GM23248 (cell line): ENCODE measurements around the gene AGFG1. TPM values are rescaled to one million over a fixed set of nuclear protein-coding genes. Genes with fewer than 3 reads are reported as not detected.
A peak's percentile ranks its signal among the peaks of the same experiment; 100 is the strongest.

ENCODE experiments used
- DNase-seq: peaks from one replicate; pipeline ENCODE4 v3.0.0-alpha.2; 2015
- H2AFZ ChIP-seq: fragments of 200-600 bp; sonication (generic); 2 replicates; pipeline ENCODE4 v1.6.1; 2016; ENCODE audit warnings: antibody characterized with exemption
- H3F3A ChIP-seq: fragments of 200-600 bp; sonication (generic); 2 replicates; pipeline ENCODE4 v1.6.1; 2016; ENCODE audit warnings: mild to moderate bottlenecking, antibody characterized with exemption, mixed run types; ENCODE audit not compliant: insufficient read depth
- H3K27ac ChIP-seq: fragments of 200-600 bp; sonication (generic); 2 replicates; pipeline ENCODE4 v1.5.1; 2016; ENCODE audit warnings: mild to moderate bottlenecking
- H3K27me3 ChIP-seq: fragments of 200-600 bp; sonication (generic); replicated peaks from 2 replicates; pipeline ENCODE4 v1.6.1; 2016; ENCODE audit warnings: mild to moderate bottlenecking; ENCODE audit not compliant: insufficient read depth
- H3K36me3 ChIP-seq: fragments of 200-600 bp; sonication (generic); 2 replicates; pipeline ENCODE4 v1.6.1; 2016; ENCODE audit warnings: low read depth, mild to moderate bottlenecking
- H3K4me1 ChIP-seq: fragments of 200-600 bp; sonication (generic); 2 replicates; pipeline ENCODE4 v1.6.1; 2016; ENCODE audit warnings: mild to moderate bottlenecking; ENCODE audit not compliant: insufficient read depth
- H3K4me2 ChIP-seq: fragments of 200-600 bp; sonication (generic); one replicate; pipeline ENCODE4 v1.6.1; 2016; ENCODE audit warnings: mild to moderate bottlenecking; ENCODE audit not compliant: unreplicated experiment
- H3K4me3 ChIP-seq: fragments of 200-600 bp; sonication (generic); 2 replicates; pipeline ENCODE4 v1.5.1; 2016; ENCODE audit warnings: mild to moderate bottlenecking
- H3K79me2 ChIP-seq: fragments of 200-600 bp; sonication (generic); 2 replicates; pipeline ENCODE4 v1.6.1; 2016; ENCODE audit warnings: mild to moderate bottlenecking; ENCODE audit not compliant: insufficient read depth
- H3K9ac ChIP-seq: fragments of 200-600 bp; sonication (generic); 2 replicates; pipeline ENCODE4 v1.6.1; 2016; ENCODE audit warnings: mild to moderate bottlenecking
- H3K9me2 ChIP-seq: fragments of 200-600 bp; sonication (generic); 2 replicates; pipeline ENCODE4 v1.6.1; 2016; ENCODE audit warnings: mixed run types, mild to moderate bottlenecking, moderate library complexity; ENCODE audit not compliant: insufficient read depth
- H3K9me3 ChIP-seq: fragments of 200-600 bp; sonication (generic); one replicate; pipeline ENCODE4 v1.6.1; 2017; ENCODE audit warnings: low read depth
- H4K20me1 ChIP-seq: fragments of 200-600 bp; sonication (generic); 2 replicates; pipeline ENCODE4 v1.6.0; 2016; ENCODE audit not compliant: insufficient read depth
- EZH2 ChIP-seq: fragments of 200-600 bp; sonication (generic); IDR thresholded peaks from 2 replicates; pipeline ENCODE4 v1.6.1; 2018; ENCODE audit warnings: antibody characterized with exemption, mild to moderate bottlenecking; ENCODE audit not compliant: insufficient read depth, poor library complexity, severe bottlenecking
- EZH2phosphoT487 ChIP-seq: fragments of 200-600 bp; sonication (generic); IDR thresholded peaks from 2 replicates; pipeline ENCODE4 v1.6.1; 2018; ENCODE audit warnings: antibody characterized with exemption, moderate library complexity, mild to moderate bottlenecking, low read depth; ENCODE audit not compliant: insufficient read depth
- WGBS, 2 experiments: methylation state at CpG; one replicate each; pipeline ENCODE4 v1.1.6; 2015 to 2017; ENCODE audit warnings: low lambda C conversion rate in 2 of 2, low coverage in 1 of 2; ENCODE audit errors: missing lambda C conversion rate in 2 of 2; 5-methylcytosine and 5-hydroxymethylcytosine counted together
- in situ Hi-C: fragments of 300-500 bp; cut with MboI; formaldehyde crosslinking; loops from 2 replicates; pipeline ENCODE4 v1.15.0; 2020
- polyA plus RNA-seq: library from polyadenylated mRNA; unstranded; fragments of >200 nt; fragmentation: Nextera tagmentation; extraction: Ambion mirVana; gene quantifications from 2 replicates; pipeline ENCODE4 v1.2.1, GENCODE V29; 2016
- total RNA-seq: library from RNA; depleted of rRNA; stranded (reverse); fragments of >200 nt; shearing (Covaris generic); gene quantifications from 2 replicates; pipeline ENCODE4 v1.2.3, GENCODE V29; 2014

The AGFG1 gene
- total and polyA plus RNA-seq, 2 experiments from 2014 or later = 16.5 to 144 TPM

GRCh38 chr2:227576110-227576509 is 104.2 kb downstream of the AGFG1 start:
- in situ Hi-C loops = no loop called here
- H3K4me1 ChIP-seq = no peaks in the 10 kb centered on the region
- no peak overlapping the region for H3K27ac ChIP-seq
- H3K4me3 ChIP-seq = no peak overlapping the region
- no peaks in the 10 kb centered on the region for H3K27me3 ChIP-seq
- H3K79me2 ChIP-seq = no peaks in the 10 kb centered on the region
- no peak overlapping the region for H3K9ac ChIP-seq
- no peaks in the 10 kb centered on the region for H3K9me3 ChIP-seq
- H3K4me2 ChIP-seq = no peak overlapping the region
- 0 out of 2 replicates have a peak, but pooled peaks cover 3% of the 10 kb centered on the region for H4K20me1 ChIP-seq
- peak; percentile 14 for DNase-seq
- no peaks in the 10 kb centered on the region for H3K9me2 ChIP-seq
- H3F3A ChIP-seq = peaks cover 28% of the 10 kb centered on the region
- TF ChIP-seq EZH2 (no peak), EZH2phosphoT487 (no peak)
- H3K36me3 ChIP-seq = no peaks in the 10 kb centered on the region
- no peak overlapping the region for H2AFZ ChIP-seq

GRCh38 chr2:227576812-227577211 is 104.9 kb downstream of the AGFG1 start:
- Histone ChIP-seq H3K9me3 (no peaks in the 10 kb centered on the region), H3K27ac (no peak overlapping the region), H3K9me2 (no peaks in the 10 kb centered on the region), H2AFZ (no peak overlapping the region), H3K9ac (no peak overlapping the region), H3K4me2 (no peak overlapping the region), H3K27me3 (no peaks in the 10 kb centered on the region), H3K79me2 (no peaks in the 10 kb centered on the region), H3K36me3 (no peaks in the 10 kb centered on the region), H3K4me1 (no peaks in the 10 kb centered on the region), H4K20me1 (0 out of 2 replicates have a peak, but pooled peaks cover 3% of the 10 kb centered on the region), H3K4me3 (no peak overlapping the region), H3F3A (peaks cover 21% of the 10 kb centered on the region)
- no peak for TF ChIP-seq EZH2phosphoT487
- no peak for TF ChIP-seq EZH2
- DNase-seq = no peak
- in situ Hi-C loops = no loop called here
- 84 to 86% methylated on average over 2 of the region's 2 CpGs for WGBS, 2 experiments

- no peak overlapping the region for H3K27ac ChIP-seq
- 0 out of 2 replicates have a peak, but pooled peaks cover 3% of the 10 kb centered on the region for H4K20me1 ChIP-seq
- in situ Hi-C loops = no loop called here
- peaks cover 15% of the 10 kb centered on the region for H3F3A ChIP-seq
- H3K9me3 ChIP-seq = no peaks in the 10 kb centered on the region
- H3K9ac ChIP-seq = no peak overlapping the region
- H3K9me2 ChIP-seq = no peaks in the 10 kb centered on the region
- DNase-seq = no peak
- H3K4me1 ChIP-seq = no peaks in the 10 kb centered on the region
- no peak overlapping the region for H3K4me2 ChIP-seq
- no peak overlapping the region for H3K4me3 ChIP-seq
- no peaks in the 10 kb centered on the region for H3K27me3 ChIP-seq
- WGBS, 2 experiments = 32 to 38% methylated on average over 2 of the region's 2 CpGs
- H3K79me2 ChIP-seq = no peaks in the 10 kb centered on the region
- TF ChIP-seq EZH2 (no peak), EZH2phosphoT487 (no peak)
- H2AFZ ChIP-seq = no peak overlapping the region
- H3K36me3 ChIP-seq = no peaks in the 10 kb centered on the region
Observed at GRCh38 chr2:227577555-227577954, 105.6 kb downstream of the AGFG1 start.

GRCh38 chr2:227578642-227579041 is 106.7 kb downstream of the AGFG1 start:
- Histone ChIP-seq H3K9me2 (no peaks in the 10 kb centered on the region), H3F3A (peaks cover 10% of the 10 kb centered on the region; the same call in 1 of the 2 replicates), H3K27ac (no peak overlapping the region), H4K20me1 (0 out of 2 replicates have a peak, but pooled peaks cover 3% of the 10 kb centered on the region), H3K9ac (no peak overlapping the region), H3K27me3 (no peaks in the 10 kb centered on the region), H3K4me2 (no peak overlapping the region), H3K4me1 (no peaks in the 10 kb centered on the region), H3K4me3 (no peak overlapping the region), H3K79me2 (no peaks in the 10 kb centered on the region), H2AFZ (no peak overlapping the region), H3K36me3 (no peaks in the 10 kb centered on the region), H3K9me3 (no peaks in the 10 kb centered on the region)
- no peak for DNase-seq
- in situ Hi-C loops = no loop called here
- 89 to 94% methylated on average over 2 of the region's 2 CpGs for WGBS, 2 experiments
- TF ChIP-seq EZH2 (no peak), EZH2phosphoT487 (no peak)

GRCh38 chr2:227579791-227580190 is 107.8 kb downstream of the AGFG1 start:
- no peaks in the 10 kb centered on the region for H3K36me3 ChIP-seq
- in situ Hi-C loops = no loop called here
- peaks cover 10% of the 10 kb centered on the region; the same call in 1 of the 2 replicates for H3F3A ChIP-seq
- H3K4me1 ChIP-seq = no peaks in the 10 kb centered on the region
- H4K20me1 ChIP-seq = 0 out of 2 replicates have a peak, but pooled peaks cover 3% of the 10 kb centered on the region
- H3K9me2 ChIP-seq = no peaks in the 10 kb centered on the region
- H3K4me2 ChIP-seq = no peak overlapping the region
- H2AFZ ChIP-seq = no peak overlapping the region
- H3K27me3 ChIP-seq = no peaks in the 10 kb centered on the region
- H3K79me2 ChIP-seq = no peaks in the 10 kb centered on the region
- TF ChIP-seq EZH2phosphoT487 = no peak
- TF ChIP-seq EZH2 = no peak
- 94 to 100% methylated on average over 1 of the region's 1 CpG for WGBS, 2 experiments
- DNase-seq = no peak
- no peak overlapping the region for H3K27ac ChIP-seq
- H3K9me3 ChIP-seq = no peaks in the 10 kb centered on the region
- H3K9ac ChIP-seq = no peak overlapping the region
- H3K4me3 ChIP-seq = no peak overlapping the region
